ENCODE measurements around the gene GDPD2. TPM values are rescaled to one million over a fixed set of nuclear protein-coding genes. Genes with fewer than 3 reads are reported as not detected.

Gene GDPD2
- total RNA-seq, 1 donor, result not detected

- TF ChIP-seq, protein P1, sequence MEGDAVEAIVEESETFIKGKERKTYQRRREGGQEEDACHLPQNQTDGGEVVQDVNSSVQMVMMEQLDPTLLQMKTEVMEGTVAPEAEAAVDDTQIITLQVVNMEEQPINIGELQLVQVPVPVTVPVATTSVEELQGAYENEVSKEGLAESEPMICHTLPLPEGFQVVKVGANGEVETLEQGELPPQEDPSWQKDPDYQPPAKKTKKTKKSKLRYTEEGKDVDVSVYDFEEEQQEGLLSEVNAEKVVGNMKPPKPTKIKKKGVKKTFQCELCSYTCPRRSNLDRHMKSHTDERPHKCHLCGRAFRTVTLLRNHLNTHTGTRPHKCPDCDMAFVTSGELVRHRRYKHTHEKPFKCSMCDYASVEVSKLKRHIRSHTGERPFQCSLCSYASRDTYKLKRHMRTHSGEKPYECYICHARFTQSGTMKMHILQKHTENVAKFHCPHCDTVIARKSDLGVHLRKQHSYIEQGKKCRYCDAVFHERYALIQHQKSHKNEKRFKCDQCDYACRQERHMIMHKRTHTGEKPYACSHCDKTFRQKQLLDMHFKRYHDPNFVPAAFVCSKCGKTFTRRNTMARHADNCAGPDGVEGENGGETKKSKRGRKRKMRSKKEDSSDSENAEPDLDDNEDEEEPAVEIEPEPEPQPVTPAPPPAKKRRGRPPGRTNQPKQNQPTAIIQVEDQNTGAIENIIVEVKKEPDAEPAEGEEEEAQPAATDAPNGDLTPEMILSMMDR (IDR thresholded peaks at IDR 0.05; ENCODE audit: extremely low read depth, low read depth, low read length), result no peak
- Histone ChIP-seq H3K27me3 (ENCODE audit: insufficient read depth, low read length) (no peaks in the 10 kb centered on the region), H2AFZ (ENCODE audit: low read length) (no peak overlapping the region), H3K4me1 (ENCODE audit: insufficient read depth, low read length) (no peaks in the 10 kb centered on the region), H3K9me3 (ENCODE audit: low read depth, low read length) (no peaks in the 10 kb centered on the region), H3K36me3 (ENCODE audit: insufficient read depth, low read length) (no peaks in the 10 kb centered on the region), H3K4me2 (ENCODE audit: insufficient read depth, low read length) (no peak overlapping the region), H4K20me1 (ENCODE audit: insufficient read depth, low read length) (no peaks in the 10 kb centered on the region), H3K4me3 (ENCODE audit: insufficient read depth, low read length) (no peak overlapping the region), H3K27ac (ENCODE audit: low read depth, low read length) (no peak overlapping the region), H3K79me2 (ENCODE audit: insufficient read depth, low read length) (no peaks in the 10 kb centered on the region)
- DNase-seq (ENCODE audit: insufficient read length, low spot score, missing footprints), result no peak
These were observed 4.3 kb downstream of the GDPD2 start for GRCh38 chrX:70427365-70427764.

DNA sequence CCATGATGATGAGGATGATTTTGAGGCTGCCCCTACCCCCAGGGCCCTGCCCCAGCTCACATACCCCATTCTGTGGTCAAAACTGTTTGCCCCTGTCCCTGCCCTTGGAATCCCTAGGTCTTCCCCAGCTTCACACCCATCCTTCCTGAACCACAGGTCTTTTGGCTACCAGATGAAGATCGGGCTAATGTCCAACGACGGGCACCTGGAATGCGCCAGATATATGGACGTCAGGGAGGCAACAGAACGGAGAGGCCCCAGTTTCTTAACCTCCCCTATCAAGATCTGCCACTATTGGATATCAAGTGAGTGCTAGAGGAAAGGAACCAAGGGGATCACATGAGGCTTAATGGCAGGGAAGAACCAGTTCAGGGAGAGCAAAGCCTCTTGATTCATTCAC lies 6.6 kb downstream of the GDPD2 start:
- no peak for DNase-seq (ENCODE audit: insufficient read length, low spot score, missing footprints)
- Histone ChIP-seq H2AFZ (ENCODE audit: low read length) (no peak overlapping the region), H4K20me1 (ENCODE audit: insufficient read depth, low read length) (no peaks in the 10 kb centered on the region), H3K36me3 (ENCODE audit: insufficient read depth, low read length) (no peaks in the 10 kb centered on the region), H3K4me2 (ENCODE audit: insufficient read depth, low read length) (no peak overlapping the region), H3K27ac (ENCODE audit: low read depth, low read length) (no peak overlapping the region), H3K9me3 (ENCODE audit: low read depth, low read length) (no peaks in the 10 kb centered on the region), H3K27me3 (ENCODE audit: insufficient read depth, low read length) (no peaks in the 10 kb centered on the region), H3K4me3 (ENCODE audit: insufficient read depth, low read length) (no peak overlapping the region), H3K79me2 (ENCODE audit: insufficient read depth, low read length) (no peaks in the 10 kb centered on the region), H3K4me1 (ENCODE audit: insufficient read depth, low read length) (peaks cover 3% of the 10 kb centered on the region)
- TF ChIP-seq, protein P1 (IDR thresholded peaks at IDR 0.05; ENCODE audit: extremely low read depth, low read depth, low read length), result no peak

GRCh38 chrX:70432936-70433847 lies 10.1 kb downstream of the GDPD2 start:
- no peaks in the 10 kb centered on the region for H3K27me3 ChIP-seq (ENCODE audit: insufficient read depth, low read length)
- no peaks in the 10 kb centered on the region for H3K79me2 ChIP-seq (ENCODE audit: insufficient read depth, low read length)
- peak overlapping the region; percentile 83 for H3K4me3 ChIP-seq (ENCODE audit: insufficient read depth, low read length)
- DNase-seq (ENCODE audit: insufficient read length, low spot score, missing footprints), result peak; percentile 72
- no peaks in the 10 kb centered on the region for H3K9me3 ChIP-seq (ENCODE audit: low read depth, low read length)
- no peaks in the 10 kb centered on the region for H3K36me3 ChIP-seq (ENCODE audit: insufficient read depth, low read length)
- H3K27ac ChIP-seq (ENCODE audit: low read depth, low read length), result no peak overlapping the region
- H2AFZ ChIP-seq (ENCODE audit: low read length), result peak overlapping the region; percentile 71
- TF ChIP-seq, protein P1 (IDR thresholded peaks at IDR 0.05; ENCODE audit: extremely low read depth, low read depth, low read length), result no peak
- peaks cover 11% of the 10 kb centered on the region for H3K4me1 ChIP-seq (ENCODE audit: insufficient read depth, low read length)
- peak overlapping the region; percentile 92 for H3K4me2 ChIP-seq (ENCODE audit: insufficient read depth, low read length)
- H4K20me1 ChIP-seq (ENCODE audit: insufficient read depth, low read length), result no peaks in the 10 kb centered on the region

DNA sequence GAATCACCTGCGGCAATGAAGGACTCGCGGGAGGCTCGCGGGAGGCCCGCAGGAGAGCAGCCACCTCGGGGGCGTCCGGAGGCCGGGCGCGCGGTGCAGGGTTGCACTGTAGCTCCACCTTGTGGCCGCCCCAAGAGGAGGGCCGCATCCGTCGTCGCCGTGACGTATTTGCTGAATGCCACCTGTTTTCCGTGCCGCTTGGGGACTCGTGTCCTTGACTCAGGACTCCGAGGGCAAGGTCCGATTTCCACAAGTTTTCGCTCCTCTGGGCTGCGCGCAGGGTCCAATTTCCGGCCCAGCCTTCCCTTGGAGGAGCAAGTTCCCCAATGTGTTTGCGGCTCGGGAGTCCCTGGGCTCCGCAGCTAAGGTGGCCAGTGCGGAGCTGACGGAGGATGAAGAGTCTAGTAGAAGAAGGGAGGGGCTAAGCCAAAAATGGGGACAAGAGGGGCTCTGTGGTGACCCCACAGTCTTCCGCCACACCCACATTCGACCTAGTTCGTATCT lies 10.8 kb downstream of the GDPD2 start:
- H3K4me3 ChIP-seq (ENCODE audit: insufficient read depth, low read length), result peak overlapping the region; percentile 83
- H3K9me3 ChIP-seq (ENCODE audit: low read depth, low read length), result no peaks in the 10 kb centered on the region
- H3K4me2 ChIP-seq (ENCODE audit: insufficient read depth, low read length), result peak overlapping the region; percentile 92
- peaks cover 13% of the 10 kb centered on the region for H3K4me1 ChIP-seq (ENCODE audit: insufficient read depth, low read length)
- H3K27ac ChIP-seq (ENCODE audit: low read depth, low read length), result peak overlapping the region; percentile 68
- H3K27me3 ChIP-seq (ENCODE audit: insufficient read depth, low read length), result no peaks in the 10 kb centered on the region
- no peaks in the 10 kb centered on the region for H3K36me3 ChIP-seq (ENCODE audit: insufficient read depth, low read length)
- peak overlapping the region; percentile 98 for H2AFZ ChIP-seq (ENCODE audit: low read length)
- DNase-seq (ENCODE audit: insufficient read length, low spot score, missing footprints), result peak; percentile 89
- H4K20me1 ChIP-seq (ENCODE audit: insufficient read depth, low read length), result no peaks in the 10 kb centered on the region
- no peaks in the 10 kb centered on the region for H3K79me2 ChIP-seq (ENCODE audit: insufficient read depth, low read length)
- TF ChIP-seq, protein P1 (IDR thresholded peaks at IDR 0.05; ENCODE audit: extremely low read depth, low read depth, low read length), result peak; percentile 59

Measured in osteoblast (primary cell).